Common myeloid progenitor, CD34-positive (primary cell): ENCODE measurements around the gene NRAP.
A peak's percentile ranks its signal among the peaks of the same experiment; 100 is the strongest.

Experiments
- CTCF ChIA-PET: fragments of 350-600 bp; sonication (Branson Sonifier 250); formaldehyde crosslinking; loops from one replicate; lab custom pipeline; 2021; ENCODE audit warnings: antibody characterized with exemption; lab: Charles Lee
- POLR2A ChIA-PET: fragments of 350-600 bp; sonication (Branson Sonifier 250); formaldehyde crosslinking; loops from one replicate; lab custom pipeline; 2021; ENCODE audit warnings: antibody characterized with exemption; lab: Charles Lee
- DNase-seq, 3 donors: peaks; one replicate each; pipeline versions ENCODE4 v3.0.0 to v3.0.0-alpha.2; 2013
- H3K27ac ChIP-seq, 2 experiments: 1 replicate in 1 of 2; 2 replicates in 1 of 2; pipeline ENCODE4 v1.7.0; 2013; ENCODE audit warnings: inconsistent platforms in 2 of 2, low read length in 2 of 2, mild to moderate bottlenecking in 2 of 2, low read depth in 1 of 2, moderate library complexity in 1 of 2; ENCODE audit not compliant: severe bottlenecking in 2 of 2, insufficient read depth in 1 of 2, poor library complexity in 1 of 2
- H3K27me3 ChIP-seq, 5 experiments: replicated peaks in 2 of 5; 1 replicate in 3 of 5; 2 replicates in 2 of 5; pipeline versions ENCODE4 v1.6.1 to v1.7.0; 2013; ENCODE audit warnings: low read length in 4 of 5, mild to moderate bottlenecking in 2 of 5, moderate library complexity in 2 of 5, inconsistent platforms in 1 of 5; ENCODE audit not compliant: insufficient read depth in 5 of 5, control insufficient read depth in 4 of 5
- H3K36me3 ChIP-seq, 4 experiments: 1 replicate in 2 of 4; 2 replicates in 2 of 4; pipeline versions ENCODE4 v1.6.1 to v1.7.0; 2013; ENCODE audit warnings: low read length in 3 of 4, control low read depth in 1 of 4, mild to moderate bottlenecking in 1 of 4; ENCODE audit not compliant: control insufficient read depth in 4 of 4, insufficient read depth in 4 of 4
- H3K4me1 ChIP-seq, 4 experiments: 1 replicate in 3 of 4; 2 replicates in 1 of 4; pipeline versions ENCODE4 v1.6.1 to v1.7.1; 2013; ENCODE audit warnings: low read length in 3 of 4, mild to moderate bottlenecking in 3 of 4, control low read depth in 1 of 4, inconsistent platforms in 1 of 4, moderate library complexity in 1 of 4; ENCODE audit not compliant: control insufficient read depth in 4 of 4, insufficient read depth in 4 of 4; ENCODE audit errors: control extremely low read depth in 1 of 4
- H3K4me3 ChIP-seq, 7 experiments: 1 replicate in 4 of 7; 2 replicates in 3 of 7; pipeline versions ENCODE4 v1.5.1 to v1.7.0; 2013; ENCODE audit warnings: mild to moderate bottlenecking in 7 of 7, low read length in 6 of 7, moderate library complexity in 6 of 7, inconsistent platforms in 2 of 7, low read depth in 2 of 7, control low read depth in 1 of 7; ENCODE audit not compliant: insufficient read depth in 4 of 7, control insufficient read depth in 1 of 7; ENCODE audit errors: extremely low read depth in 1 of 7
- H3K9me3 ChIP-seq, 5 experiments: 1 replicate in 4 of 5; 2 replicates in 1 of 5; pipeline versions ENCODE4 v1.6.1 to v1.7.1; 2013; ENCODE audit warnings: low read length in 4 of 5, mild to moderate bottlenecking in 2 of 5, inconsistent platforms in 1 of 5, low read depth in 1 of 5, moderate library complexity in 1 of 5; ENCODE audit not compliant: control insufficient read depth in 4 of 5, insufficient read depth in 2 of 5; ENCODE audit errors: control extremely low read depth in 1 of 5
- whole genome bisulfite sequencing: methylation state at CpG from one replicate; pipeline ENCODE4 v1.1.5; 2013; ENCODE audit not compliant: insufficient coverage; 5-methylcytosine and 5-hydroxymethylcytosine counted together

NRAP gene

DNA sequence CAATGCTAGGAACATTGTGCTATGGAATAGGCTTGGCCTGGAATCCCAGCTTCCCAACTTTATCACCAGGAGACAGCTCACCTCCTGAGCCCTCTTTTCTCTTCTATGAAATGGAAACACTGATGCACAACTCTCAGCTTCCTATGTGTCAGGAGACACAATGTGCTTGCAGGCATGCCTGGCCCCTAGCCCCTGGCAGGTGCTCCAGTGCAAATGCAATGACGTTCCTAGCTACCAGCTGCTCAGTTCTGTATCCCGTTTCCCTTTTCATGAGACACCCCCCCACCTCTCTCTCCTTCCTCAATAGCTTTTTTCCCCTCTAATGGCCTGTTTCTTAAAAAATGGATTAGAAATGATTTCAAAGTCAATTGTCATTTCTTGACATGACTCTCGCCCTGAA lies 80.3 kb downstream of the NRAP start:
- no peak overlapping the region for H3K27ac ChIP-seq
- H3K36me3 ChIP-seq, result no peaks in the 10 kb centered on the region
- 86% methylated on average over 1 of the region's 3 CpGs for WGBS
- peak in 1 of 3 donors; percentile 4 for DNase-seq
- no peak overlapping the region for H3K4me3 ChIP-seq
- H3K4me1 ChIP-seq, result no peaks in the 10 kb centered on the region
- ChIA-PET CTCF (no interaction called here), POLR2A (no interaction called here)
- peaks cover 0 to 7% (median 0%) of the 10 kb centered on the region in 5 experiments for H3K27me3 ChIP-seq
- H3K9me3 ChIP-seq, result no peaks in the 10 kb centered on the region

- H3K27me3 ChIP-seq, result peaks cover 0 to 7% (median 0%) of the 10 kb centered on the region in 5 experiments
- 100% methylated on average over 1 of the region's 1 CpG for WGBS
- no peak overlapping the region for H3K27ac ChIP-seq
- ChIA-PET POLR2A (no interaction called here), CTCF (no interaction called here)
- no peaks in the 10 kb centered on the region for H3K4me1 ChIP-seq
- H3K4me3 ChIP-seq, result no peak overlapping the region
- no peak for DNase-seq
- H3K9me3 ChIP-seq, result no peaks in the 10 kb centered on the region
- no peaks in the 10 kb centered on the region for H3K36me3 ChIP-seq
These were observed 82.7 kb downstream of the NRAP start for GRCh38 chr10:113581092-113581491.

- Histone ChIP-seq H3K4me1 (no peaks in the 10 kb centered on the region), H3K36me3 (no peaks in the 10 kb centered on the region), H3K27ac (no peak overlapping the region), H3K9me3 (no peaks in the 10 kb centered on the region), H3K4me3 (no peak overlapping the region), H3K27me3 (peaks cover 0 to 7% (median 0%) of the 10 kb centered on the region in 5 experiments)
- no peak for DNase-seq
- no CpG with 5 or more reads among the region's 1 CpG for WGBS
- POLR2A ChIA-PET, result no interaction called here
- CTCF ChIA-PET, result interaction anchor here (0.7 kb wide), 1 partner anchor 77 kb away, joined by 3 read pairs; no protein-coding TSS in a partner anchor
These were observed 85.1 kb downstream of the NRAP start for GRCh38 chr10:113578773-113579172.

DNA sequence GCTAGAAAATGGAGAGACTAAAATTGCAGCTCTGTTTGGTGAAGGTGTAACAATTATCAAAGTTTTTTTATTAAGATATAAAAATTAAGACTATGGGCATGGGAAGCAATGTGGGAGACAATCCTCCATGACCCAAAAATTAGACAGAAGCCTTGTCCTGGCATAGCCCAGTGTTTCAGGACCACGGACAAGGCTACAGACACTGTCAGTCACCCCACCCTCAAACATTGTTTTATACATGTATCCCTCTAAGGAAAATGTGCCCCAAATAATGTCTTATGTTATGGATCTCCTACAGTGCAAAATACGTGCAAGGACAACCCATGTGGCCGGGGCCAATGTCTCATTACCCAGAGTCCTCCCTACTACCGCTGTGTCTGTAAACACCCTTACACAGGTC lies 87.0 kb downstream of the NRAP start:
- peaks cover 0 to 5% (median 0%) of the 10 kb centered on the region in 5 experiments for H3K27me3 ChIP-seq
- no peaks in the 10 kb centered on the region for H3K4me1 ChIP-seq
- POLR2A ChIA-PET, result no interaction called here
- no peak overlapping the region for H3K4me3 ChIP-seq
- DNase-seq, result peak; percentile 7 to 63 (median 60)
- CTCF ChIA-PET, result no interaction called here
- 90% methylated on average over 3 of the region's 4 CpGs for WGBS
- no peaks in the 10 kb centered on the region for H3K9me3 ChIP-seq
- H3K27ac ChIP-seq, result no peak overlapping the region
- H3K36me3 ChIP-seq, result no peaks in the 10 kb centered on the region

GRCh38 chr10:113573368-113573767 lies 90.5 kb downstream of the NRAP start:
- WGBS, result 100% methylated on average over 1 of the region's 1 CpG
- H3K27me3 ChIP-seq, result peaks cover 0 to 2% (median 0%) of the 10 kb centered on the region in 5 experiments
- H3K27ac ChIP-seq, result no peak overlapping the region
- H3K4me3 ChIP-seq, result no peak overlapping the region
- DNase-seq, result no peak
- CTCF ChIA-PET, result interaction anchor here (1.2 kb wide), 1 partner anchor 10 kb away, joined by 4 read pairs; no protein-coding TSS in a partner anchor
- H3K4me1 ChIP-seq, result no peaks in the 10 kb centered on the region
- POLR2A ChIA-PET, result no interaction called here
- no peaks in the 10 kb centered on the region for H3K36me3 ChIP-seq
- H3K9me3 ChIP-seq, result no peaks in the 10 kb centered on the region

- Histone ChIP-seq H3K27ac (no peak overlapping the region), H3K36me3 (no peaks in the 10 kb centered on the region), H3K9me3 (no peaks in the 10 kb centered on the region), H3K27me3 (peaks cover 0 to 2% (median 0%) of the 10 kb centered on the region in 5 experiments), H3K4me3 (no peak overlapping the region), H3K4me1 (no peaks in the 10 kb centered on the region)
- WGBS, result 71% methylated on average over 8 of the region's 11 CpGs
- CTCF ChIA-PET, result interaction anchor here (1.2 kb wide), 1 partner anchor 9 kb away, joined by 4 read pairs; no protein-coding TSS in a partner anchor
- no peak for DNase-seq
- POLR2A ChIA-PET, result no interaction called here
These were observed 91.1 kb downstream of the NRAP start for GRCh38 chr10:113572520-113573290.

GRCh38 chr10:113569576-113569975 lies 94.3 kb downstream of the NRAP start:
- H3K4me1 ChIP-seq, result peaks cover 0 to 2% (median under 1%) of the 10 kb centered on the region in 4 experiments
- H3K27me3 ChIP-seq, result peaks cover 0 to 2% (median 0%) of the 10 kb centered on the region in 5 experiments
- H3K27ac ChIP-seq, result no peak overlapping the region
- 100% methylated on average over 7 of the region's 8 CpGs for WGBS
- ChIA-PET POLR2A (no interaction called here), CTCF (no interaction called here)
- DNase-seq, result no peak
- H3K36me3 ChIP-seq, result no peaks in the 10 kb centered on the region
- no peaks in the 10 kb centered on the region for H3K9me3 ChIP-seq
- no peak overlapping the region for H3K4me3 ChIP-seq
